Measurements from ENCODE around the gene CYBC1.

CYBC1 gene

DNA sequence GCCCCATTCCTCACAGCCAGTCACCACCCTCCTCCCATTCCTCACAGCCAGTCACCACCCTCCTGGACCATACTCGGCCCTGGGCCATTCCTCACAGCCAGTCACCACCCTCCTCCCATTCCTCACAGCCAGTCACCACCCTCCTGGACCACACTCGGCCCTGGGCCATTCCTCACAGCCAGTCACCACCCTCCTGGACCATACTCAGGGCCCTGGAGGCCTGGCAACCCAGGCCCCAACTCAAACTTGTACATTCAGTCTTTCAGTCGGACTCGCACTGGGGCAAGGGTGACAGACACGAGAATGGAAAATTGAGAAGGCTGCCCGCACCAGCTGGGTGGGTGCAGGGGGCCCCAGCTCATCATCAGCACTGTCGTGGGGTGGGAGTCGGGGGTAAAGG is 38.6 kb upstream of the CYBC1 start:
- Histone ChIP-seq H3K9me3 (ENCODE audit: control insufficient read depth, insufficient read depth, low read length) (no peaks in the 10 kb centered on the region), H3K36me3 (ENCODE audit: insufficient read depth, low read length) (no peaks in the 10 kb centered on the region), H3K4me1 (ENCODE audit: insufficient read depth, low read length) (no peaks in the 10 kb centered on the region; the same call in 1 of the 2 replicates), H3K9ac (ENCODE audit: low read depth, low read length) (no peak overlapping the region)

DNA sequence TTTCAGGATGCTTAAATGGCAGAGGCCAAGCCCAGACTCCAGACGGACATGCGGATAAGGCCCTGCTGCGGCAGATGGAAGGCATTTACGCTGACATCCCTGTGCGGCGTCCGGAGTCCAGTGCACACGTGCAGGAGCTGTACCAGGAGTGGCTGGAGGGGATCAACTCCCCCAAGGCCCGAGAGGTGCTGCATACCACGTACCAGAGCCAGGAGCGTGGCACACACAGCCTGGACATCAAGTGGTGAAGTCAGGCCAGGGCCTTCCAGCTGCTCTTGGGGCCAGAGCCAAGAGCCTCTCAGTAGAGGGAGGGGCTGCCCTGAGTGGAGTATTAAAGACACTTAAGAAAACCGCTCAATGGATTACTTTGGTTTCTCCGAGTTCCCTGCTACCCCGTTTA is 37.4 kb upstream of the CYBC1 start:
- Histone ChIP-seq H3K9me3 (ENCODE audit: control insufficient read depth, insufficient read depth, low read length) (no peaks in the 10 kb centered on the region), H3K36me3 (ENCODE audit: insufficient read depth, low read length) (no peaks in the 10 kb centered on the region), H3K9ac (ENCODE audit: low read depth, low read length) (no peak overlapping the region), H3K4me1 (ENCODE audit: insufficient read depth, low read length) (no peaks in the 10 kb centered on the region)

GRCh38 chr17:82486231-82487094 is 35.9 kb upstream of the CYBC1 start:
- Histone ChIP-seq H3K9me3 (ENCODE audit: control insufficient read depth, insufficient read depth, low read length) (no peaks in the 10 kb centered on the region), H3K36me3 (ENCODE audit: insufficient read depth, low read length) (no peaks in the 10 kb centered on the region; the same call in 1 of the 2 replicates), H3K9ac (ENCODE audit: low read depth, low read length) (no peak overlapping the region), H3K4me1 (ENCODE audit: insufficient read depth, low read length) (no peaks in the 10 kb centered on the region)

GRCh38 chr17:82483836-82484235 is 33.3 kb upstream of the CYBC1 start:
- no peak overlapping the region for H3K9ac ChIP-seq (ENCODE audit: low read depth, low read length)
- no peaks in the 10 kb centered on the region for H3K4me1 ChIP-seq (ENCODE audit: insufficient read depth, low read length)
- H3K36me3 ChIP-seq (ENCODE audit: insufficient read depth, low read length) = no peaks in the 10 kb centered on the region; the same call in 1 of the 2 replicates
- no peaks in the 10 kb centered on the region for H3K9me3 ChIP-seq (ENCODE audit: control insufficient read depth, insufficient read depth, low read length)

GRCh38 chr17:82483204-82483660 is 32.7 kb upstream of the CYBC1 start:
- Histone ChIP-seq H3K9me3 (ENCODE audit: control insufficient read depth, insufficient read depth, low read length) (no peaks in the 10 kb centered on the region), H3K4me1 (ENCODE audit: insufficient read depth, low read length) (no peaks in the 10 kb centered on the region), H3K9ac (ENCODE audit: low read depth, low read length) (no peak overlapping the region), H3K36me3 (ENCODE audit: insufficient read depth, low read length) (no peaks in the 10 kb centered on the region; the same call in 1 of the 2 replicates)

DNA sequence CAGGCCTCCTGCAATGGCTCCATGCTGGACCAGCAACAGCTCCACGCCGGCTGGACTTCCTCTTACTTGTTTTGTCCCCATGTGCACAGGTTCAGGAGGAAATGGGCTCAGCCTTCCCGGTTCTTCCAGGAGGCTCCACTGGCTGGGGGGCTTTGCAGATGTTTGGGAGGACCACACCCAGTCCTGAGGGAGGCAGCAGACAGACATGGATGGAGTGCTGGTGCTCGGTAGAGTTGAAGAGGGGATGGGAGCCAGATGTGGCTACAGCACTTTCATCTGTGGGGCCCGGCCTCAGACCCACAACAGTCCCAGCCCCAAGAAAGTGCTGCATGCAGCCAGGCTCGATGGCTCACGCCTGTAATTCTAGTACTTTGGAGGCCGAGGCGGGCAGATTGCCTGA is 29.8 kb upstream of the CYBC1 start:
- Histone ChIP-seq H3K36me3 (ENCODE audit: insufficient read depth, low read length) (no peaks in the 10 kb centered on the region; the same call in 1 of the 2 replicates), H3K9ac (ENCODE audit: low read depth, low read length) (no peak overlapping the region), H3K9me3 (ENCODE audit: control insufficient read depth, insufficient read depth, low read length) (no peaks in the 10 kb centered on the region), H3K4me1 (ENCODE audit: insufficient read depth, low read length) (no peaks in the 10 kb centered on the region)

GRCh38 chr17:82479602-82480001 is 29.1 kb upstream of the CYBC1 start:
- H3K9ac ChIP-seq (ENCODE audit: low read depth, low read length) = no peak overlapping the region
- no peaks in the 10 kb centered on the region; the same call in 1 of the 2 replicates for H3K36me3 ChIP-seq (ENCODE audit: insufficient read depth, low read length)
- H3K9me3 ChIP-seq (ENCODE audit: control insufficient read depth, insufficient read depth, low read length) = no peaks in the 10 kb centered on the region
- H3K4me1 ChIP-seq (ENCODE audit: insufficient read depth, low read length) = no peaks in the 10 kb centered on the region

DNA sequence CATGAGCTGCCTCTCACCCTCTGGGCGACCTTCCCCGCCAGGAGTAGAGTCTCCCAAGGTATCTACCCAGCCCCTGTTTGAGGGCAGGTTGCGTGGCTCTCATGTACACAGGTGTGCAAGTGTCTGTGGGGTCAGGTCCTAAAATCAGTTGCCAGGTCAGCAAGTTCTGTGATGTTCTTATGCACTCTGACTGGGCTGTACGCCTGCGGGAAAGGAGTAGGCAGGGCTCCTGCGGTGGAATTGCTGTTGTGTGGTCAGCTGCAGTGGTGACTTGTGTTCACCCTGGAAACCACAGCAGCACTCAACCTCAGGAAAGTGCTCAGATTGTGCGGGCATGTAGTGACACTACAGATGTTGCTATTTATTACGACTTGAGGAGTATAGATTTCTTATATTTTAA is 27.4 kb upstream of the CYBC1 start:
- H3K9me3 ChIP-seq (ENCODE audit: control insufficient read depth, insufficient read depth, low read length) = no peaks in the 10 kb centered on the region
- no peaks in the 10 kb centered on the region for H3K4me1 ChIP-seq (ENCODE audit: insufficient read depth, low read length)
- no peaks in the 10 kb centered on the region; the same call in 1 of the 2 replicates for H3K36me3 ChIP-seq (ENCODE audit: insufficient read depth, low read length)
- no peak overlapping the region for H3K9ac ChIP-seq (ENCODE audit: low read depth, low read length)

DNA sequence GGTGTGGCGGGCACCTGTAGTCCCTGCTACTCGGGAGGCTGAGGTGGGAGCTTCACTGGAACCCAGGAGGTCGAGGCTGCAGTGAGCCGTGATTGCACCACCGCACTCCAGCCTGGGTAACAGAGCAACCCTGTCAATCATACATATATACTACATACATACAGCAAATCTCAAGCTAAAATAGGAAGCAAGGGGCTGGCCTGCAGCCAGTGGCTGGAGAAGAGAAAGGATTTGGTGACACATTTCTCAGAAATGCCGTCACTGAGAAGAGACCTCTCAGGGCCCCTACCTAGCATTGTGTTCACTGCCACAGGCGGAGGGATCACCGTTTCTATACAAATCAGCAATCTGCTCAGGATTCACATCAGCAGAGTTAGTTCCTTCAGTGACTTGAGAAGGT is 24.9 kb upstream of the CYBC1 start:
- Histone ChIP-seq H3K36me3 (ENCODE audit: insufficient read depth, low read length) (no peaks in the 10 kb centered on the region), H3K9ac (ENCODE audit: low read depth, low read length) (no peak overlapping the region), H3K4me1 (ENCODE audit: insufficient read depth, low read length) (no peaks in the 10 kb centered on the region), H3K9me3 (ENCODE audit: control insufficient read depth, insufficient read depth, low read length) (no peaks in the 10 kb centered on the region)

- H3K9ac ChIP-seq (ENCODE audit: low read depth, low read length) = no peak overlapping the region
- H3K36me3 ChIP-seq (ENCODE audit: insufficient read depth, low read length) = no peaks in the 10 kb centered on the region
- H3K9me3 ChIP-seq (ENCODE audit: control insufficient read depth, insufficient read depth, low read length) = no peaks in the 10 kb centered on the region
- H3K4me1 ChIP-seq (ENCODE audit: insufficient read depth, low read length) = no peaks in the 10 kb centered on the region
These were observed 23.9 kb upstream of the CYBC1 start for GRCh38 chr17:82474223-82475010.

DNA sequence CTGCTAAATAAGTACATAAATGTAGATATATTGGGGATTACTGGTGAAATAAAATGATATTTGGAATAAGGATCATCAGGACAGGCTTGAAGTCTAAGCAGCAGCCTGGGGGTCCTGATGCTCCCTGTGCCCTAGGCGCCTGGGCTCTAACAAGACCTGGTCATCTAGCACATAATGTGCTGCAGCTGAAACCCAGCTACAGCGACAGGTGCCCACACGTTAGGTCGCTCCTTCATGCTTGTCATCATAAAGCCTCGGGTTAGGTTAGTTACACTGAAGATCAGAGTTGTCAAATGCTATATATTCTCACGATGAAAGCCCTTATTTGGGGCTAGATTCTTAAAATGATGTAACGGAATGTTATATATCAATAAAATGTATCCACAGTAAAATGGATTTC is 19.5 kb upstream of the CYBC1 start:
- Histone ChIP-seq H3K9ac (ENCODE audit: low read depth, low read length) (no peak overlapping the region), H3K36me3 (ENCODE audit: insufficient read depth, low read length) (peaks cover 7% of the 10 kb centered on the region; the same call in 1 of the 2 replicates)

DNA sequence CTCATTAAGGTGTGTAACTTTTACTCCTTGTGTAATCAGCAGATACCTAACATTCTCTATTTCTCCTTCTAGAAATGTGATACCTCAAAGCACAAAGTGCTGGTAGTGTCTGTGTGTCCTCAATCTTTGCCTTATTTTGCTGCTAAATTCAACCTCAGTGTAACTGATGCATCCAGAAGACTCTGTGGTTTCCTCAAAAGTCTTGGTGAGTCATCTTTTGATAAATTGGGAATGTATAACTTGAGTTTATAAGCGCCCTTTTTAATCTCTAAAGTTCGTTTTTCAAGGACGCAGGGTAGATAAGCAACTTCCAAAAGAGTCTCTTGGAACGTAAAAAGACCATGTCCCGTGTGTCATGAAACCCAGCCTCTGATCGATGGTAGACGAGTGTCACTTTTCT is 18.1 kb upstream of the CYBC1 start:
- H3K36me3 ChIP-seq (ENCODE audit: insufficient read depth, low read length) = peaks cover 7% of the 10 kb centered on the region; the same call in 1 of the 2 replicates
- no peak overlapping the region for H3K9ac ChIP-seq (ENCODE audit: low read depth, low read length)
- no peaks in the 10 kb centered on the region for H3K4me1 ChIP-seq (ENCODE audit: insufficient read depth, low read length)
- no peaks in the 10 kb centered on the region for H3K9me3 ChIP-seq (ENCODE audit: control insufficient read depth, insufficient read depth, low read length)

More for the DNA sequence above, 19.5 kb upstream of the CYBC1 start:
- Histone ChIP-seq H3K4me1 (ENCODE audit: insufficient read depth, low read length) (no peaks in the 10 kb centered on the region), H3K9me3 (ENCODE audit: control insufficient read depth, insufficient read depth, low read length) (no peaks in the 10 kb centered on the region)

GRCh38 chr17:82465023-82465603 is 14.6 kb upstream of the CYBC1 start:
- Histone ChIP-seq H3K4me1 (ENCODE audit: insufficient read depth, low read length) (no peaks in the 10 kb centered on the region), H3K9ac (ENCODE audit: low read depth, low read length) (no peak overlapping the region), H3K36me3 (ENCODE audit: insufficient read depth, low read length) (peaks cover 10% of the 10 kb centered on the region; the same call in 1 of the 2 replicates), H3K9me3 (ENCODE audit: control insufficient read depth, insufficient read depth, low read length) (no peaks in the 10 kb centered on the region)

- H3K4me1 ChIP-seq (ENCODE audit: insufficient read depth, low read length) = no peaks in the 10 kb centered on the region
- peaks cover 10% of the 10 kb centered on the region; the same call in 1 of the 2 replicates for H3K36me3 ChIP-seq (ENCODE audit: insufficient read depth, low read length)
- no peaks in the 10 kb centered on the region for H3K9me3 ChIP-seq (ENCODE audit: control insufficient read depth, insufficient read depth, low read length)
- no peak overlapping the region for H3K9ac ChIP-seq (ENCODE audit: low read depth, low read length)
These were observed 14.0 kb upstream of the CYBC1 start for GRCh38 chr17:82464567-82464929.
